ENCODE data around the gene PLEKHA6.
A peak's percentile ranks its signal among the peaks of the same experiment; 100 is the strongest.

Gene PLEKHA6

GRCh38 chr1:204354579-204354978 is 5.2 kb downstream of the PLEKHA6 start:
- ATAC-seq (no peak), DNase-seq (no peak)

GRCh38 chr1:204353213-204353910 is 6.4 kb downstream of the PLEKHA6 start:
- ATAC-seq (no peak), DNase-seq (no peak)

GRCh38 chr1:204350857-204351573 is 8.7 kb downstream of the PLEKHA6 start:
- peak; percentile 33 for ATAC-seq
- peak; percentile 55 for DNase-seq

- no peak for ATAC-seq
- DNase-seq: no peak
Measured at GRCh38 chr1:204350312-204350711, 9.4 kb downstream of the PLEKHA6 start.

- ATAC-seq: no peak
- DNase-seq: no peak
Measured at GRCh38 chr1:204349602-204350001, 10.1 kb downstream of the PLEKHA6 start.

GRCh38 chr1:204348722-204349121 is 11.0 kb downstream of the PLEKHA6 start:
- ATAC-seq: no peak
- no peak for DNase-seq

GRCh38 chr1:204348242-204348641 is 11.5 kb downstream of the PLEKHA6 start:
- DNase-seq (no peak), ATAC-seq (no peak)

- DNase-seq (no peak), ATAC-seq (no peak)
Measured at GRCh38 chr1:204345941-204346645, 13.6 kb downstream of the PLEKHA6 start.

GRCh38 chr1:204345438-204345841 is 14.3 kb downstream of the PLEKHA6 start:
- ATAC-seq: peak; percentile 70
- no peak for DNase-seq

GRCh38 chr1:204344665-204345355 is 14.9 kb downstream of the PLEKHA6 start:
- ATAC-seq (no peak), DNase-seq (no peak)

GRCh38 chr1:204343802-204344201 is 15.9 kb downstream of the PLEKHA6 start:
- ATAC-seq: no peak
- no peak for DNase-seq

GRCh38 chr1:204343247-204343646 is 16.5 kb downstream of the PLEKHA6 start:
- DNase-seq (no peak), ATAC-seq (no peak)

- DNase-seq (no peak), ATAC-seq (no peak)
Measured at GRCh38 chr1:204342310-204342709, 17.4 kb downstream of the PLEKHA6 start.

GRCh38 chr1:204341380-204341779 is 18.3 kb downstream of the PLEKHA6 start:
- ATAC-seq (no peak), DNase-seq (no peak)

- DNase-seq (no peak), ATAC-seq (no peak)
Measured at GRCh38 chr1:204340081-204340889, 19.4 kb downstream of the PLEKHA6 start.

- no peak for DNase-seq
- ATAC-seq: no peak
Measured at GRCh38 chr1:204339541-204339940, 20.2 kb downstream of the PLEKHA6 start.

- DNase-seq (no peak), ATAC-seq (no peak)
Measured at GRCh38 chr1:204338997-204339396, 20.7 kb downstream of the PLEKHA6 start.

GRCh38 chr1:204338360-204338759 is 21.4 kb downstream of the PLEKHA6 start:
- no peak for DNase-seq
- ATAC-seq: no peak

- no peak for DNase-seq
- ATAC-seq: no peak
Measured at GRCh38 chr1:204337583-204337982, 22.1 kb downstream of the PLEKHA6 start.

- no peak for DNase-seq
- no peak for ATAC-seq
Measured at GRCh38 chr1:204337036-204337429, 22.7 kb downstream of the PLEKHA6 start.

GRCh38 chr1:204336421-204337035 is 23.2 kb downstream of the PLEKHA6 start:
- ATAC-seq (peak; percentile 23), DNase-seq (no peak)
